H9 (cell line): Measurements from ENCODE around the gene NDOR1. TPM values are rescaled to one million over a fixed set of nuclear protein-coding genes. Genes with fewer than 3 reads are reported as not detected.

ENCODE experiments used
- DNase-seq: peaks from one replicate; pipeline ENCODE4 v3.0.0-alpha.2; 2017
- H2AFZ ChIP-seq: one replicate; pipeline ENCODE4 v1.6.1; 2013; ENCODE audit warnings: mild to moderate bottlenecking, low read length, control low read depth, moderate library complexity
- H2AK5ac ChIP-seq: 2 replicates; pipeline ENCODE4 v1.6.1; 2013; ENCODE audit warnings: low read length, control low read depth, mixed read lengths; ENCODE audit not compliant: insufficient read length
- H2BK120ac ChIP-seq: one replicate; pipeline ENCODE4 v1.6.1; 2013; ENCODE audit warnings: low read depth, mild to moderate bottlenecking, low read length, control low read depth, inconsistent platforms; ENCODE audit not compliant: poor library complexity, severe bottlenecking
- H2BK12ac ChIP-seq: 2 replicates; pipeline ENCODE4 v1.6.1; 2013; ENCODE audit warnings: low read length, control low read depth, mixed read lengths, low read depth; ENCODE audit not compliant: insufficient read length
- H2BK15ac ChIP-seq: 2 replicates; pipeline ENCODE4 v1.6.1; 2013; ENCODE audit warnings: low read depth, low read length, control low read depth
- H2BK20ac ChIP-seq: one replicate; pipeline ENCODE4 v1.6.1; 2013; ENCODE audit warnings: low read depth, mild to moderate bottlenecking, low read length, control low read depth, inconsistent platforms; ENCODE audit not compliant: poor library complexity, severe bottlenecking
- H2BK5ac ChIP-seq: 2 replicates; pipeline ENCODE4 v1.6.1; 2013; ENCODE audit warnings: low read length, control low read depth, mixed read lengths; ENCODE audit not compliant: insufficient read length
- H3K14ac ChIP-seq: 2 replicates; pipeline ENCODE4 v1.6.1; 2013; ENCODE audit warnings: low read length, control low read depth; ENCODE audit not compliant: insufficient read depth
- H3K18ac ChIP-seq: 2 replicates; pipeline ENCODE4 v1.6.1; 2013; ENCODE audit warnings: low read depth, mild to moderate bottlenecking, mixed read lengths, low read length, control low read depth; ENCODE audit not compliant: insufficient read length
- H3K23ac ChIP-seq: 2 replicates; pipeline ENCODE4 v1.6.1; 2013; ENCODE audit warnings: low read length, control low read depth, mixed read lengths, low read depth; ENCODE audit not compliant: insufficient read length
- H3K23me2 ChIP-seq: 2 replicates; pipeline ENCODE4 v1.6.1; 2013; ENCODE audit warnings: low read depth, mild to moderate bottlenecking, mixed read lengths, low read length, control low read depth; ENCODE audit not compliant: insufficient read length, poor library complexity, severe bottlenecking
- H3K27ac ChIP-seq: 2 replicates; pipeline ENCODE4 v1.5.1; 2013; ENCODE audit warnings: low read length, control low read depth, mixed read lengths, low read depth; ENCODE audit not compliant: insufficient read length
- H3K27me3 ChIP-seq: 2 replicates; pipeline ENCODE4 v1.6.1; 2013; ENCODE audit warnings: low read length, control low read depth, inconsistent platforms; ENCODE audit not compliant: insufficient read depth
- H3K4ac ChIP-seq: 2 replicates; pipeline ENCODE4 v1.6.1; 2013; ENCODE audit warnings: low read depth, mild to moderate bottlenecking, control low read depth, inconsistent platforms, low read length, moderate library complexity
- H3K4me1 ChIP-seq: 2 replicates; pipeline ENCODE4 v1.6.1; 2013; ENCODE audit warnings: low read length, control low read depth, inconsistent platforms; ENCODE audit not compliant: insufficient read depth
- H3K4me2 ChIP-seq: 2 replicates; pipeline ENCODE4 v1.6.1; 2013; ENCODE audit warnings: low read length, control low read depth, mixed read lengths; ENCODE audit not compliant: insufficient read length, insufficient read depth
- H3K56ac ChIP-seq: 2 replicates; pipeline ENCODE4 v1.6.1; 2013; ENCODE audit warnings: low read depth, mild to moderate bottlenecking, mixed read lengths, low read length, control low read depth; ENCODE audit not compliant: insufficient read length
- H3K79me1 ChIP-seq: 2 replicates; pipeline ENCODE4 v1.6.1; 2013; ENCODE audit warnings: low read depth, mild to moderate bottlenecking, moderate library complexity, low read length, control low read depth, inconsistent platforms; ENCODE audit not compliant: insufficient read depth, poor library complexity, severe bottlenecking
- H3K79me2 ChIP-seq: 2 replicates; pipeline ENCODE4 v1.6.1; 2013; ENCODE audit warnings: low read length, control low read depth, inconsistent platforms; ENCODE audit not compliant: insufficient read depth
- H3K9ac ChIP-seq: 2 replicates; pipeline ENCODE4 v1.6.1; 2013; ENCODE audit warnings: low read length, control low read depth, mixed read lengths; ENCODE audit not compliant: insufficient read length; ENCODE audit errors: extremely low read depth
- H3K9me3 ChIP-seq: one replicate; pipeline ENCODE4 v1.6.1; 2013; ENCODE audit warnings: low read depth, low read length, inconsistent platforms; ENCODE audit not compliant: control insufficient read depth
- H3T11ph ChIP-seq: one replicate; pipeline ENCODE4 v1.6.1; 2013; ENCODE audit warnings: mild to moderate bottlenecking, low read length, control low read depth, inconsistent platforms
- H4K20me1 ChIP-seq: one replicate; pipeline ENCODE4 v1.6.1; 2013; ENCODE audit not compliant: control insufficient read depth, insufficient read length, insufficient read depth
- H4K5ac ChIP-seq: 2 replicates; pipeline ENCODE4 v1.6.1; 2013; ENCODE audit warnings: low read depth, mild to moderate bottlenecking, mixed read lengths, low read length, control low read depth; ENCODE audit not compliant: insufficient read length
- H4K8ac ChIP-seq: replicated peaks from 2 replicates; pipeline ENCODE4 v1.6.1; 2013; ENCODE audit warnings: low read length, control low read depth, mixed read lengths, low read depth; ENCODE audit not compliant: insufficient read length
- H4K91ac ChIP-seq: 2 replicates; pipeline ENCODE4 v1.6.1; 2013; ENCODE audit warnings: low read depth, mild to moderate bottlenecking, moderate library complexity, mixed read lengths, low read length, control low read depth; ENCODE audit not compliant: insufficient read length
- H3K27ac Mint-ChIP-seq, 3 experiments: 2 replicates in 2 of 3; 3 replicates in 1 of 3; pipeline ENCODE4 v1.8.0; 2020 to 2021; ENCODE audit warnings: mixed read lengths in 3 of 3, mild to moderate bottlenecking in 1 of 3, moderate library complexity in 1 of 3
- H3K27me3 Mint-ChIP-seq: 2 replicates; pipeline ENCODE4 v1.8.0; 2021; ENCODE audit warnings: low read depth, mild to moderate bottlenecking, moderate library complexity, mixed read lengths
- H3K36me3 Mint-ChIP-seq, 3 experiments: 2 replicates in 2 of 3; 3 replicates in 1 of 3; pipeline ENCODE4 v1.8.0; 2020 to 2021; ENCODE audit warnings: low read depth in 3 of 3, mixed read lengths in 3 of 3; ENCODE audit not compliant: insufficient read depth in 1 of 3
- H3K4me1 Mint-ChIP-seq, 2 experiments: 2 replicates each; pipeline ENCODE4 v1.8.0; 2020; ENCODE audit warnings: mixed read lengths in 2 of 2
- H3K4me3 Mint-ChIP-seq, 2 experiments: 2 replicates in 1 of 2; 3 replicates in 1 of 2; pipeline ENCODE4 v1.8.0; 2020 to 2021; ENCODE audit warnings: mild to moderate bottlenecking in 2 of 2, mixed read lengths in 2 of 2, moderate library complexity in 1 of 2
- H3K9me3 Mint-ChIP-seq, 2 experiments: 2 replicates in 1 of 2; 3 replicates in 1 of 2; pipeline ENCODE4 v1.8.0; 2020; ENCODE audit warnings: mild to moderate bottlenecking in 2 of 2, mixed read lengths in 2 of 2, moderate library complexity in 1 of 2
- CTCF ChIP-seq: fragments of 200-600 bp; sonication (generic); conservative IDR thresholded peaks from 3 replicates; pipeline ENCODE4 v1.8.0; 2021; ENCODE audit warnings: antibody characterized with exemption, mild to moderate bottlenecking
- WGBS: extraction: QIAGEN DNeasy Blood & Tissue Kit; methylation state at CpG from one replicate; pipeline ENCODE4 v1.1.7; 2013; ENCODE audit warnings: missing lambda C conversion rate, low lambda C conversion rate, mixed read lengths; ENCODE audit not compliant: insufficient read length; ENCODE audit errors: extremely low coverage; 5-methylcytosine and 5-hydroxymethylcytosine counted together
- microRNA-seq: library from miRNA; unstranded; fragments of <30 nt; microRNA quantifications from one replicate; pipeline ENCODE4, GENCODE V29; 2020; ENCODE audit warnings: borderline microRNAs expressed
- total RNA-seq: library from RNA; stranded (reverse); gene quantifications from 2 replicates; pipeline ENCODE4 v1.2.1, GENCODE V29; 2021

Gene NDOR1
- total RNA-seq, 1 experiment from 2014 or later, result 44.1 TPM

- Mint-ChIP-seq H3K4me1 (0 out of 4 replicates have a peak, but pooled peaks cover 0 to 3% of the 10 kb centered on the region in 2 experiments), H3K9me3 (no peaks in the 10 kb centered on the region; a peak in 1 of 5 replicates), H3K4me3 (no peak overlapping the region), H3K36me3 (peaks cover 10 to 55% (median 42%) of the 10 kb centered on the region in 3 experiments; a peak in 6 of 7 replicates), H3K27ac (no peak overlapping the region), H3K27me3 (no peaks in the 10 kb centered on the region; the same call in 1 of the 2 replicates)
- Histone ChIP-seq H2BK120ac (no peak overlapping the region), H2BK15ac (no peak overlapping the region), H2BK20ac (no peak overlapping the region), H3K4me2 (no peak overlapping the region), H3K27ac (no peak overlapping the region), H3K23ac (no peak overlapping the region), H2AFZ (no peak overlapping the region), H3K79me1 (no peaks in the 10 kb centered on the region), H3K79me2 (no peaks in the 10 kb centered on the region), H3K4me1 (no peaks in the 10 kb centered on the region), H3K9ac (no peak overlapping the region), H3K14ac (no peak overlapping the region), H3K27me3 (no peaks in the 10 kb centered on the region), H3T11ph (no peak overlapping the region), H4K91ac (no peak overlapping the region), H2BK12ac (no peak overlapping the region), H2AK5ac (no peak overlapping the region), H4K20me1 (no peaks in the 10 kb centered on the region), H4K5ac (no peak overlapping the region), H2BK5ac (no peak overlapping the region), H4K8ac (no peak overlapping the region), H3K56ac (no peak overlapping the region), H3K9me3 (no peaks in the 10 kb centered on the region), H3K23me2 (no peaks in the 10 kb centered on the region), H3K4ac (no peak overlapping the region), H3K18ac (no peak overlapping the region)
- no peak for TF ChIP-seq CTCF
- no CpG with 5 or more reads among the region's 15 CpGs for WGBS
- no peak for DNase-seq
Measured at GRCh38 chr9:137266162-137266527, 60.6 kb downstream of the NDOR1 start.

Small RNAs within 50 kb of the gene (microRNA-seq; reads per million reads assigned to microRNA genes)
- gene MIR3621, result not detected

Other genes starting within 250 kb of the NDOR1 start
- gene PTGDS, start 228.2 kb upstream of the NDOR1 start, total RNA-seq, result 3.6 and 4.8 TPM in 2 replicates
- 0.18 and 0.20 TPM in 2 replicates for gene LCNL1, start 222.7 kb upstream of the NDOR1 start, total RNA-seq
- 46.8 and 51.2 TPM in 2 replicates for gene PAXX, start 213.3 kb upstream of the NDOR1 start, total RNA-seq
- 0.29 and 0.31 TPM in 2 replicates for gene CLIC3, start 209.1 kb upstream of the NDOR1 start, total RNA-seq
- gene ABCA2, start 177.5 kb upstream of the NDOR1 start, total RNA-seq, result 15.2 and 22.4 TPM in 2 replicates
- gene FUT7, start 173.6 kb upstream of the NDOR1 start, total RNA-seq, result not detected in 2 replicates
- 51.8 and 57.6 TPM in 2 replicates for gene NPDC1, start 159.5 kb upstream of the NDOR1 start, total RNA-seq
- gene ENTPD2, start 151.6 kb upstream of the NDOR1 start, total RNA-seq, result 4.0 and 5.1 TPM in 2 replicates
- 29.8 and 30.0 TPM in 2 replicates for gene SAPCD2, start 135.1 kb upstream of the NDOR1 start, total RNA-seq
- gene UAP1L1, start 128.2 kb upstream of the NDOR1 start, total RNA-seq, result 5.6 and 6.6 TPM in 2 replicates
- gene MAN1B1, start 118.7 kb upstream of the NDOR1 start, total RNA-seq, result 32.7 and 34.9 TPM in 2 replicates
- 27.3 and 29.4 TPM in 2 replicates for gene DPP7, start 91.0 kb upstream of the NDOR1 start, total RNA-seq
- gene GRIN1, start 66.5 kb upstream of the NDOR1 start, total RNA-seq, result 2.0 and 2.9 TPM in 2 replicates
- 0.55 and 0.96 TPM in 2 replicates for gene LRRC26, start 35.6 kb upstream of the NDOR1 start, total RNA-seq
- not detected in 2 replicates for gene TMEM210, start 33.6 kb upstream of the NDOR1 start, total RNA-seq
- gene ANAPC2, start 17.1 kb upstream of the NDOR1 start, total RNA-seq, result 54.8 and 54.9 TPM in 2 replicates
- 69.2 and 69.4 TPM in 2 replicates for gene SSNA1, start 17.0 kb upstream of the NDOR1 start, total RNA-seq
- gene TPRN, start 5.0 kb upstream of the NDOR1 start, total RNA-seq, result 30.7 and 32.0 TPM in 2 replicates
- 34.1 and 35.5 TPM in 2 replicates for gene TMEM203, start 52 bp upstream of the NDOR1 start, total RNA-seq
- gene RNF208, start 16.5 kb downstream of the NDOR1 start, total RNA-seq, result 7.7 and 8.1 TPM in 2 replicates
- 1.0 and 1.9 TPM in 2 replicates for gene CYSRT1, start 19.5 kb downstream of the NDOR1 start, total RNA-seq
- gene RNF224, start 21.8 kb downstream of the NDOR1 start, total RNA-seq, result 0.15 and 0.20 TPM in 2 replicates
- not detected in 2 replicates for gene SLC34A3, start 25.2 kb downstream of the NDOR1 start, total RNA-seq
- 378 and 386 TPM in 2 replicates for gene TUBB4B, start 35.6 kb downstream of the NDOR1 start, total RNA-seq
- not detected in 2 replicates for gene STPG3, start 45.6 kb downstream of the NDOR1 start, total RNA-seq
- 71.4 and 71.7 TPM in 2 replicates for gene NELFB, start 49.6 kb downstream of the NDOR1 start, total RNA-seq
- gene TOR4A, start 72.0 kb downstream of the NDOR1 start, total RNA-seq, result 5.9 and 6.2 TPM in 2 replicates
- 22.8 and 23.8 TPM in 2 replicates for gene NRARP, start 96.6 kb downstream of the NDOR1 start, total RNA-seq
- gene EXD3, start 217.5 kb downstream of the NDOR1 start, total RNA-seq, result 13.5 and 15.3 TPM in 2 replicates
- gene NOXA1, start 217.7 kb downstream of the NDOR1 start, total RNA-seq, result 1.8 and 2.0 TPM in 2 replicates
- 0.77 and 0.90 TPM in 2 replicates for gene ENTPD8, start 235.7 kb downstream of the NDOR1 start, total RNA-seq